Pulmonary artery endothelial cell (primary cell): ENCODE data around the gene SHB. TPM values are rescaled to one million over a fixed set of nuclear protein-coding genes. Genes with fewer than 3 reads are reported as not detected.
A peak's percentile ranks its signal among the peaks of the same experiment; 100 is the strongest.

Experiments used
- DNase-seq: peaks from one replicate; pipeline ENCODE4 v3.0.0-alpha.2; 2011; ENCODE audit warnings: low read depth, low spot score
- total RNA-seq: library from RNA; depleted of rRNA; stranded (reverse); fragments of >200 nt; gene quantifications from 2 replicates; pipeline ENCODE4 v1.2.3, GENCODE V29; 2014

The SHB gene
- total RNA-seq, 1 donor from 2014 or later: 17.3 TPM

- DNase-seq: no peak
These were observed 131.7 kb downstream of the SHB start for GRCh38 chr9:37937366-37937765.

GRCh38 chr9:37936965-37937364 is 132.1 kb downstream of the SHB start:
- no peak for DNase-seq

DNA sequence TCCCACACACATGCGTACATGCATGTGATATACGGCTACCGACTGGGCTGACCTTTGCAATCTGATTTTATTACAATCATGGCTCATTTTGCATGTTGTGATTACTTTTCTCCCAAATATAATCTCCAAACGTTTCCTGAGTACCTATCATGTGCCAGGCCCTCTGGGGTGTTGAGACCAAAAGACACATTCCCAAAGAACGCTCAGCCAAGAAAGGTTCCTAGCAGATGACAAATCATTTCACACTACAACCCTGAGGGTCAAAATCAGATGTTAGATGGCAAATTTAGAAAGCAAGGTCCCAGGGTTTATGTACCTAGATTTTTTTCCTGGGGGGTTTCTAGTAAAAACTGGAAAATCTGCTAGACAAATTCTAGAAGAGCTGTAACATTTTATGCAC is 132.7 kb downstream of the SHB start:
- no peak for DNase-seq

DNA sequence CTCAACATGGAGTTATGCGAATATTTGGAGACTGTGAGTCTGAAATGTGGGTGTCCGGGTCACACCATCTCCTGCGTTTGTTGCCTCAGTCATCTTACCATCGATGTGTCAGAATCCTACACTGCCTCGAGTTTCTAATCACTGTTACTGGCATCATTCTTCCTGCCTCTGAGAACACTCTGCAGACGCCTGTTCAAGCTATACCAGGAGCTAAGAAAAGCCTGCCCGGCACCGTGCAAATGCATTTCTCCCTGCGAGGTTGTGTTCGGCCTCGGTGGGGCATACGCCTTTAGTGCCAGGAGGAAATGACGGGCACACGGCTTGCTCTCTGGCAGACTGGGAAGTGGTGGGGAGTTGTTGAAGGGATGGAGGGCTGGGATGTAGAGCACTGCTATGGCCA is 133.9 kb downstream of the SHB start:
- no peak for DNase-seq

GRCh38 chr9:37931592-37931991 is 137.4 kb downstream of the SHB start:
- DNase-seq: no peak

- DNase-seq: peak; percentile 54
These were observed 139.6 kb downstream of the SHB start for GRCh38 chr9:37929441-37929895.

GRCh38 chr9:37928552-37929430 is 140.2 kb downstream of the SHB start:
- DNase-seq: no peak

DNA sequence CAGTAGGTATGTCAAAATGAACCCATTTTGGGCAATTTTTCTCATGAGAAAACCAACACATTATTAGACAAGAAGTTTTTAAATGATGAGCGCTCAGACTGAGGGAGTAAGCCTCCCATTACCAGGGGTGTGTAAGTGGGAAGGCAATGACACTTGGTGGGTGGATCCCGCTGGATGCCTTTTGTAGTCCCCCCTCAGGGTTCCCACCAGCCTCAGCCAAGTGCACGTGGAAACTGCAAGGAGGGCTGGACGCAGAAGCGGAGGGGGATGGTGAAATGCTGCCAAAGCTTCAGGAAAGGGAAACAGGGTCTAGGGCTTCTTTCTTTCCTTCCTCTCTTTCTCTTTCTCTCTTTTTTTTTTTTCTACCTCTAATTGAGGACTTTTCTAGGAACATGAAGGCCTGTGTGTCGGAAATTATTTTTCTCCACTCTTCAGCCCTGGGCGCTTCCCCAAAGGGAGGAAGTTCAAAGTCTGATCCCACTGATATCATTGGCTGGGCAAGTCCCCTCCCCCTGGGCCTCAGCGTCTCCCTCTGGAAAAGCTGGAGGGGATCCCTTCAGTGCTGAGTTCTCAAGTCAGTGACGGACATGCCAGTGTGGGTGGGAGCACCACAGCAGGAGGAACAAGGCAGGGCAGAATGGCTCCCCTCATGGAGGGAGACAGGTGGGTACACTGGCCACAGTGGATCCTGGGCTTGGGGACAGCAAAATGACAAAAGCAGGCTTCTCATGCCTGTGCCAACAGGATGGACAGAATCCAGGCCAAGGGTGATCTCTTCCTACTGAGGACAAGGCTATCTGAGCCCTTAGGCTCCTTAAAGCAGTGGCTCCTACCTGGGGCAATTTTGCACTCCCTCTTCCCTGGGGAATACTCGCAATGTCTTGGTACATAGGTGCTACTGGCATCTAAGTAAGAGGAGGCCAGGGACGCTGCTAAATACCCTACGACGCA is 141.2 kb downstream of the SHB start:
- DNase-seq: no peak

DNA sequence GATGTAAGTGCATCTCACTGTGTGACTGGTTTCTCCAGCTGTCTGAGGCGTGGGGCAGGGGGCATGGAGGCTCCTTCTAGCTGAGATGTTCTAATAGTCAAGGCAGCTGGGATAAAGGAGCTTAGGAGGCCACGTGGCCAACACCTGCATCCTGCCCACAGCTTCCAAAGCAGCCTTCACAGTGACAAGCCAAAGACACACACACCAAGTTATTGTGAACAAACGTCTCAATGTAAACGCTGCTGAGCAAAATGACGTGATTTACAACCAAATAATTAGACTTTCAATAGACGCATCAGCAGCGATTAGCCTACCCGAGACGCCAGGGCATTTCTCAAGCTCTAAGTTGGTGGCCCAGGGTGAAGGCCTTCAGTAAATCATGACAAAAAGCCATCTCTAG is 141.9 kb downstream of the SHB start:
- no peak for DNase-seq

DNA sequence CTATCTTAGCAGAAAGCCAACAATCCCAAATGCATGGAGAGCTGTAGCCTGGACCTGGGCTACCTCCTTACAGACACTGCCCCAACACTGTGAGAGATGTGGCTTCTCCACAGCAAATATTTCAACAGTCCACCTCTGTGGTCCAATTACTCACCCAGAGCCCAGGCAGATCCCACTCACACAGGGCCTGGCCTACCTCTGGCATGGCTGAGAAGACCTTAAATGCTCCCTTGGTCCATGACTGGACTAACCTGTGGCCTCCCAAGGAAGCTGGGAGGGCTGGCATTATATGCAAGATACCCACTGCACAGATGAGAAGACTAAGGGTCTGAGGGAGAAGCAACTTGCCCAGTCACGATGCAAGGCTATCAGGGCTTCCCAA is 142.3 kb downstream of the SHB start:
- no peak for DNase-seq

DNA sequence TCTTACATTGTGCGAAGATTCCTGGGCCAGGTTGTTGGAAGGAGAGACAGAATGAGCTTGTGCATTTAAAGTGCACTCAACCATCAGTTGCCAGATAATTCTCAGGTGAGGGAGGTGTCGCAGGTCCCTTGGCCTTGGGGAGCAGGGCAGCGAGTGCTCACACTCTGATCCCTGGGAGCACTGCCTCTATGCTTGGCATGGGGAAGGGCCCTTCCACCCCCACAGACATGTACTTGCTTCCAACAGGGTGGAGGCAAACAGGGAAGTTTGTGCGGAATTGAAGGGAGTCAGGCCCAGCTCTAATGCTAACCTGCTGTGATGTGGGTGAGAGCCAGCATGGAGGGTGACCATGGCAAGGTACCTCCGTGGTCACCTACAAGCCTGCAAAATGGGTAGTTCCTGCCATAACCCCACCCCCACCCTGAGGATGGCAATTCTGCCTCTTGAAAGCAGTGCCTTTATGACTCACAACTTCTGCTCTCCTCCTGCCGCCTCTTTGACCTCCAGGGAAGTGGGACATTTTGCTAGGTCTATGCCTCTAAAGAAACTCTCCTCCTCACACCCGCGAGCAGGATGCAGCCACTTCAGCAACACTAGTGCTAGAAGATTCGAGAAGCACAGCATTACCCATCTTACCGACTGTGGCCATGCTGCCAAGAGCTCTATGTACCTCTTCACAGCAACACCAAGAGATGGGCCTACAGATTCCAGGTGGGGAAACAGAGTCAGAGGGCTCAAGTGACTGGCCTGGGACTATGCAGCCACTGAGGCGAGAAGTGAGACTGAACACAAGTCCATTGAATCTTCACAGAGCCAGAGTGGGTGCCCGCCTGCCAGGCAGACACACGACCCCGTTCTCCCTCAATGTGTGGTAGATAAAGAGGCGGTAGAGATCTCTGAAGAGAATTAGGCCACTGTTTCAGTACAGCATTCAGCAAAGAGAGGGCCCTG is 143.0 kb downstream of the SHB start:
- DNase-seq: no peak

- no peak for DNase-seq
These were observed 144.0 kb downstream of the SHB start for GRCh38 chr9:37925006-37925405.

GRCh38 chr9:37924538-37924937 is 144.5 kb downstream of the SHB start:
- DNase-seq: no peak

DNA sequence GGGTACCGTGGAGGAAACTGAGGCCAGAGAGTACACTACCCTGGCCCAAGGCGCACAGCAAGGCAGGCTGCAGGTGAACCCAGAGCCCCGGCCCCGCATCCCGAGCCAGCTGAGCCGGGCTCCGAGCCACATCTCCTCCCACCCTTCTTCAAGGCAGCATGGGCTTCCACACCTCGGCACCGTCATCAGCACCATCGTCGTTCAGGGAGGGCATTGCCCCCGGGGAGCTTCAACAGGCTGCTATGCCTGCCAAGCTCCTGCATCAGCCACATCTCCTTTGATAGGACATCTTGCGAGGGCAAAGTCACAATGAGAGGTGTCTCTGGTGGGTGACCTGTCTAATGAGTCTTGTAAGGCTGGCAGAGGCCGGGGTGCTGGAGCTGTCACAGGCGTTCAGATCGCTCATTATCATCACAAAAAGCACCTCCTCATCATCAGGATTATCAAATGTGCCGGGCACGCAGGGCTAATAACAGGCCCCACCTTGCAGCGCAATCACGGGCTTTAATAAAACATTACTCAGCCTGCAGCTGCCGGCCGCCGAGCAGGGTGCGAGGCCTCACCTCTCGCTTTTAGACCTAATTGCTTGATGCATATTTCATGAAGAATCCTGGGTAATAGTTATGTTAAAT is 145.1 kb downstream of the SHB start:
- DNase-seq: no peak

GRCh38 chr9:37923118-37923795 is 145.8 kb downstream of the SHB start:
- no peak for DNase-seq

DNA sequence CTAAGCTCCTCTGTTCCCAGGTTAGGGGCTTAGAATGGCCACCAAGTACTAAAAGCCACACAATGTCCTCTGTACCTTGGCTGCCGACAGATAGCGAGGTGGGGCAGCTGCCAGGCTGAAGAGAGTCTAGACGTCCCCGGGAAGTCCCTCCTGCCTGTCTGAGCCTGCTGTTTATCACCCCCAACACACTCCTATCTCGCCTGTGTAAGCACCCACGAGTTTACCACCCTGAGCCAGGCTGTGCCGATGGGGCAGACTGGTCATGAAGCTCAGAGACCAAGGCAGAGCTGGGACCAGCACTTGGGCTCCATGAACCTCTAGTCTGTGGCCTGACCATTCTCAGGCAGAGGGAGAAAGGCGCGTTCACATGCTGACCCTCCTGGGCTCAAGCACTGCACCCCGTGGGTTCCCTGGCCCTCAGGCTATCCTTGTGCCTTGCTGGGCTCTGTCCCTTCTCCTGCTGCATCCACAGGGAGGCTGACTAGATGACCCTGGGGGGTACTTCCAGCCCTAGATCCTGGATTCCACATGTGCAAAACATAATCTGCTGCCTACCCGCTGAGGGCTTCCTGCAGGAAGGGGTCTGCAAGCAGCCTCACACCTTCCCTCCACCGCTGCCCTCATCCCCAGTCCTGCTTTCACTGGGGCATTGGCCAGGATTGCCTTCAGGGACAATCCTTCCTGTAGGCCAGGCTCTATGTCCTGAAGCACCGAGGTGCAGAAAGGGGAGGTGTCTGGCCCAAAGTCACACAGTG is 146.5 kb downstream of the SHB start:
- DNase-seq: no peak

DNA sequence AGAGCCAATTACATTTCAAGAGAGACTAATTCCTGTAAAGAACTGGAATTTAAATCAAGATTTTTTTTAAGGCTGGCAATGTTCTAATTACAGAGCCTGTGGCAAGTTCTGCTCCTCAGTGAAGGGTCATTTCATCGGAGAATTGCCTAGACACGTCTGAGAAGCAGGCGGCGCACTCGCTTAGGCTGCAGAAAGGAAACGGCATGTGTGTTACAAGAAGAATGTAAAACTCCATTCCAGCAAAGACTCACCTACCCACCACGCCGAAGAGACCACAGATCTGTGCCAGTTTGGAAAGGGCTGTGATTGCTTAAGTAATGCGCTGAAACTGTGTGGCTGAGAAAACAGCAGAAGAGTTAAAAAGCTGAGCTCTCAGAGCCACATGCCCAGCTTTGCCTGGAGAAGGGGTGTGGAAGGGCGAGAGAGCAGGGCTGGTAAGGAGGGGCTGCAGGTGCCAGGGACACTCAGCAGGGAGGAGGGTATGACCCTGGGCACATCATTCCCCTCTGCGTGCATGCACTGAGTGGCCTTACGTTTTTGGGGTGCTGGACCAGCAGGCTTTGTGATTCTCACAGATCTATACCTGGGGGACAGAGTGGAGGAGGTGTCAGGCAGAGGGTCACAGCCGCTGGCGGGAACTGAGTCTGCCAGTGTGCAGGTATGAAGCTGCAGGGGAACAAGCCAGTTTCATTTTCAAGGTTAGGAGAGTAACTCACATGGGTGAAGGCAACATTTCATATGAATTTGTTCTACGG is 147.3 kb downstream of the SHB start:
- DNase-seq: no peak

- DNase-seq: no peak
These were observed 147.9 kb downstream of the SHB start for GRCh38 chr9:37921168-37921510.
